ENCODE measurements around the gene SLC24A4.

DNA sequence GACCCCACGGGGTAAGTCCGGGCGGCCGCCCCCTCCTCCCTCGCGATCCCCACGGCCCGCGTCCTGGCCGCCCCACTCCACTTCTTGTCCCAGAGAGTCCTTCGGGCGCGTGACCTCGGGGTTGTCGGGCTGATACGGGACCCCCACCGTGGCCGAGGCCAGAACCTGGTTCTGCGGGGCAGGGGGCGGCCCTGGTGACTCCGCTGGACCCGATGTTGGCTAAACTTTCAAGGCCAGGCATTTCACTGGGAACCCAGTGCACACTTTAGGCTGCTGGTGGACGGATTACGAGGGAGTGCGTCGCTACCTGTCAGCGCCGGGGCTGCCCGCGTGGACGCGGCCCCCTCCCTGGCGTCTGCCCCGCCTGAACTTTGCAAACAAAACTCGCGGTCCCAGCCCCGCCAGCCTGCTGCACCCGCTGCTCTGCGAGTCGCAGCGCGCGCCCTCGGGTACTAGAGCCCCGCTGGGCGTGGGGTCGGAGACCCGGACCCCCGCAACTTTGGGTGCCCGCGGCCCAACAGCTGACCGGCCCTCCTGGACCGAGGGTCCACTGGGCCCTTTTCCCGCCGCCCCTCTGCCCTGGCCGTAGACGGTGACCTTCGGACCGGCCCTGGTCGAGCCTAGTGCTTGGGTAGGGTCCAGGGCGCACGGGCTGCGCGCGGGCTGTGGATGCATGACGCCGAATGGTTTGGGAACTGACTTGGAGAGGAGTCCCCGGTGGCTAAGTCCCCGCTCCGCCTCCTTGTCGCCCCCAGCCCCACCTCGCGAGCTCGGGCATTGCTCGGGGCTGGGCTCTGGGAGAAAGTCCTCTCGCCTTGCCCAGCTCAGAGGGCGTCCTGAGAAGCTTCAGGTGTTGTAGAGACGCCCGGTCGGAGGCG lies 191.2 kb downstream of the SLC24A4 start:
- TF ChIP-seq YY1 (IDR thresholded peaks at IDR 0.05; ENCODE audit: extremely low read depth, insufficient replicate concordance, low read depth, low read length) (no peak), MAX (IDR thresholded peaks at IDR 0.05) (no peak), TCF7L2 (IDR thresholded peaks at IDR 0.05; ENCODE audit: borderline replicate concordance, extremely low read depth, insufficient read depth, insufficient read length) (no peak), EZH2phosphoT487 (IDR thresholded peaks at IDR 0.05; ENCODE audit: borderline replicate concordance) (no peak), POLR2AphosphoS5 (IDR thresholded peaks at IDR 0.05; ENCODE audit: low read depth, low read length) (no peak), CBX3 (IDR thresholded peaks at IDR 0.05; ENCODE audit: low read depth) (no peak), POLR2A (IDR thresholded peaks at IDR 0.05; ENCODE audit: borderline replicate concordance, extremely low read depth, insufficient read depth, insufficient read length) (no peak), ZFX (IDR thresholded peaks at IDR 0.05) (peak; percentile 76), CTCF (IDR thresholded peaks at IDR 0.05 in 2 of 3, conservative IDR thresholded peaks at IDR 0.05 in 1 of 3; ENCODE audit: borderline replicate concordance in 1 of 3, insufficient read depth in 1 of 3, low read depth in 2 of 3, low read length in 2 of 3) (no peak)
- TF ChIP-seq, protein P1, sequence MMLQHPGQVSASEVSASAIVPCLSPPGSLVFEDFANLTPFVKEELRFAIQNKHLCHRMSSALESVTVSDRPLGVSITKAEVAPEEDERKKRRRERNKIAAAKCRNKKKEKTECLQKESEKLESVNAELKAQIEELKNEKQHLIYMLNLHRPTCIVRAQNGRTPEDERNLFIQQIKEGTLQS (IDR thresholded peaks at IDR 0.05): no peak
